Right ventricle myocardium superior (tissue), 1 donor: ENCODE measurements around the gene C2orf76. TPM values are rescaled to one million over a fixed set of nuclear protein-coding genes. Genes with fewer than 3 reads are reported as not detected.

Experiments used
- ATAC-seq: fragments of 200-7000 bp; cut with Tn5 transposase; one replicate; pipeline ENCODE4 v1.9.1; 2020; ENCODE audit warnings: mild to moderate bottlenecking; ENCODE audit not compliant: poor library complexity
- DNase-seq: peaks from one replicate; pipeline ENCODE4 v3.0.0-alpha.2; 2020
- intact Hi-C: fragments of 100-400 bp; cut with DNase I; formaldehyde crosslinking; loops from one replicate; pipeline ENCODE4 v1.11.2; 2022
- total RNA-seq: library from RNA; stranded (reverse); fragmentation: NEBNext Ultra II Directional; extraction: Animal tissue kit (Norgen Biotek cat#: 25700); gene quantifications from one replicate; pipeline ENCODE4 v1.2.1, GENCODE V29; 2021
- donor health status: DM: no; HTN: yes; CAD: no; lungs with severe emphysema.

The C2orf76 gene
- total RNA-seq, 1 donor from 2014 or later, result 7.9 TPM

DNA sequence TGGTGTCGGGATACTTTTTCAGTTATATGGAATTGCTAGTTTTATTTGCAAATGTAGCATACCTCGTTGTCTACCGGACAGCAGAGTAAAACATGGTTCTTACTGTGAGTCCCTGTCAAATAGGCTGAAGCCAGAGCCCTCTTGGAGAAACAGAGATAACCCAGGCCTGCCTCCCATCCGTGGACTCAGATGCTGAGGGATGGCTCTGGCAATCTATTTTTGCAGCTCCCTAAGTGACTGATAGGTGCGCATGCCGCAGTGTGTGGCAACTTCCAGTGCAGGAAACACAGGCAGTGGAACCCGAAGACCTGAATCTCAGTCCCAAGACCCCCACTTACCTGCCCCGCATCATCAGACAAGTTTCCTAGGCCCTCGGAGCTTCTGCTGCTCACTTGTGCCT, 109.4 kb downstream of the C2orf76 start:
- intact Hi-C loops, result no loop called here
- DNase-seq (no peak), ATAC-seq (peak; percentile 90)

DNA sequence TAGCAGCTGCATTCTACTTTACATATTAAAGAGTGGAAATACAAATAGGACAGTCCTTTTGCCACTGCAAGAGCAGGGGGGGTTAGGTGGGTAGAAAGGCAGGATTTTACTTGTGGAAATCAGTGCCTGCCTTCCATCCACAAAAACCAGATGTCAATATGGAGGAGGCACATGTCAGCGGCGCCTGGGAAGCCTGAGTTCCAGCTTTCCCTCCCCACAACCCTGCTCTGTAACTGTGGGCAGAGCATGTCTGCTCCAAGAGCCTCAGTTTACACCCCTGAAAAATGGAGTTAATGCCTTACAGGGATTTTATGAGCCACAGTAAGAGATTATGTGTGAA, 110.1 kb downstream of the C2orf76 start:
- ATAC-seq (no peak), DNase-seq (no peak)
- intact Hi-C loops, result no loop called here

DNA sequence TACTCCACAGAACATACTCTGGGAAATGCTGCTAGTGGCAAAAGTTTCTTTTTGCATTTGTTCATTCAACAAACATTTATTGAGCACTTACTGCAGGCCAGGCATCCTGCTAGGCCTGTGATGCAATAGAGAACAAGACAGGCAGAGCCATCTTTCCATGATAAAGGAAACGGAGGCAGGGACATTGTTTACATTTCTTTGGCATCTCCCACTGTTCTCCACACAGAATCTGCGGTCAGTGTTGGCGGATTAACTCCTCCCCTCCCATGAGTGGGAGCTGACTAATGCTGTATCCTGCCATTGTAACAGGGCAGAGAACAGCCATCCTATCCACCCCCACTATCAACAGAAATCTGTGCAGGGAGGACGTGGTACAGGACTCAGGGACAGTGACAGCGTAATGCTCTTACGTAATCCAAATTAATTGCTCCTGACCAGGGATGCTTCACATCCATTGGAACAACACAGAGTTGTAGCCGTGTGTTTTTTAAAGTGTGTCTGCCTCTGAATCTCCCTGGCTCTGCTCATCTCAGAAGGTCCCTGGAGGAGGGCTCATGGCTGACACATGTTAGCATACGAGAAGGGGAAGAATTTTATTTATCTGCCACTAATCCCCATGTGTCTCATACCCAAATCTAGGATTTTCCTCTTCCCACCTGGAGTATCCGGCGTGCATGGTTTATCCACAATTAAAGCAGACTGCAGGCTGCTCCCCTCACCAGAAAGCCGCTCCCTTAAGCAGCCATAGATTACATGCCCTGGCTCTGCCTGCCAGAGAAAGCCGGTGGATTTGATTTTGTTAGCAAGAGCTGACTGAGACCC, 110.7 kb downstream of the C2orf76 start:
- no peak for DNase-seq
- intact Hi-C loops, result no loop called here
- ATAC-seq, result no peak

DNA sequence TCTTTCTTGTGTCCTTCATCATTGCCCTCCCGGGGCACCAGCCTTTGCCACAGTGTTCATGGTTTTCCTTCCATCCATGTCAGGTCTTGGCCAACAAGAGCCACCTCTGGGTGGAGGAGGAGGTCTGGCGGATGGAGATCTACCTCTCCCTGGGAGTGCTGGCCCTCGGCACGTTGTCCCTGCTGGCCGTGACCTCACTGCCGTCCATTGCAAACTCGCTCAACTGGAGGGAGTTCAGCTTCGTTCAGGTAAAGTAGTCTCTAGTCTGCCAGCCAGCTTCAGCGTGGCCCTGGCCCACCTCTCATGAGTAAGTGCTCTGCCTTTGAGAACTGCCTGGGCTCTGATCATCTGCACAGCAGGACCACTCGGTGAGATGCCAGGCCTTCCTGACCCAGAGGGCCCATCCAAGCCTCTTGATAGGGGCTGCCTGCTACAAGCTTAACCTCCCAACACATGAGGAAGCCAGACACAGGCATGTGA, 112.0 kb downstream of the C2orf76 start:
- intact Hi-C loops, result no loop called here
- no peak for ATAC-seq

DNA sequence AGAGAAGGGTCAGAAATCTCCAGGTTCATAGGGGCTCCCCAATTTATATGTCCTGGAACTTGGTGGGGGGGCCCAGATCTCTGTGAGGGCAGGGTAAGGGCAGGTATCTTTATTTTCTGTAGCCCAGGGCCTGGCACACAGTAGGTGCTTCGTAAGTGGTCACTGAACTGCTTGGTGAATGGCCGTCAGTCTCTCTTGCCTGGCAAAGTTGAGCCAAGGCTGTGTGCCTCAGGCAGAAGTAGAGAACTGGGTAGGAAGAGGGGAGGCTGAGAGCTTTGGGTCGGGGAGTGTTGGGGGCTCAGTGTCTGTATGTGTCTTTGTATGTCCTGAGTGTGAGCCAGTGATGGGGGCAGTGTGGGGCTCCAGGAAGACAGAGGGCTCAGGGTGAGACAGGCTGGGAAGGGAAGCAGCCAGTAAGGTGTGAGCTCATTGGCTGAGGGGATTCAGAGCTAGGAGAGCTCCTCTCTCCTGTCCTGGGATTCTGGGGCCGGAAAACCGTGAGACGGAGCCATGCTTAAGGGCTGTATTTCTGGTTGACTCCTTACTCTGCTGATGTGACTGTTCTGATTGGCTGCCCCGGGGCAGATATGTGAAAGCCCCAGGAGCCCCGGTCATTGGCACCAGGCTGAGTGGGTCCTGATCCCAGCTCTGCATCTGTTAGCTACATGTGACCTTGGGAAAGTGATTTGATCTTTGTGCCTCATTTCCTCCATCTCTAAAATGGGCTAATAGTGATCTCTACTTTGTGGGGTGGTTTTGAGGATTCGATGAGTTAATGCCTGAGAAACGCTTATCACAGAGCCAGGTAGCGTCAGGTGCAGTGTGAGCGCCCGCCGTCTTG, 112.7 kb downstream of the C2orf76 start:
- intact Hi-C loops, result no loop called here
- ATAC-seq (no peak), DNase-seq (no peak)

More for the DNA sequence above, 112.0 kb downstream of the C2orf76 start:
- DNase-seq, result no peak

DNA sequence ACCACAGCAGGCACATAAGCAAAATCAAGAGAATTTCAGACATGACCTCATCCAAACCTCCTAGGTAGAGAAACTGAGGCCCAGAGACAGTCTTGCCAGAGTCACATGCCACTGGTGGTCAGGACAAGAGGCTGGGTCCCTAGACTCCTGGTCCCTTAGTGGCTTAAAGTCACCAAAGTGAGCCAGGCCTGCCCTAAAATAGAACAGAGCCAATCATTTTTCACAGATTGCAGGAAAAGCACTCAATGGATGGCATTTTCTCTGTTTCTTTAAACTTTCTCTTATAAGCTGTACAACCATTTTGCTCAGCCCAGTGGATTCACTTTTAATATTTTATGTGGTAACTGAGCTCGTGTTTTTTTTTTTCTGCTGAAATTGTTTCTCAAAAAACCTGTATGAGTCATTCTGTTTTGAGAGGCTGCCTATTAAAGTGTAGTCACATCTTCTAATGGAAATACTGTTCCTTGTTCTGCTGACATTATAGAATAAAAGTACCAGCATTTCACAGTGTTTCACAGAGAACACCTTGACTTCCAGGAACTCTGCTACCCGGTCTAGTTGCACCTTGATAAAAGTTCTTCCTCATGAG, 113.4 kb downstream of the C2orf76 start:
- ATAC-seq, result no peak
- intact Hi-C loops, result no loop called here
- DNase-seq, result no peak

Other genes with a start within 250 kb of the C2orf76 start
- not detected for gene C1QL2, start 208.1 kb downstream of the C2orf76 start, total RNA-seq
- gene STEAP3, start 143.0 kb downstream of the C2orf76 start, total RNA-seq, result 10.8 TPM
- gene DBI, start 143 bp upstream of the C2orf76 start, total RNA-seq, result 284 TPM
- gene TMEM37, start 65.0 kb upstream of the C2orf76 start, total RNA-seq, result 2.8 TPM
- 0.43 TPM for gene SCTR, start 157.6 kb upstream of the C2orf76 start, total RNA-seq
- gene CFAP221, start 177.6 kb upstream of the C2orf76 start, total RNA-seq, result 0.67 TPM